K562 (cell line): ENCODE measurements around the gene PPP6R3. TPM values are rescaled to one million over a fixed set of nuclear protein-coding genes. Genes with fewer than 3 reads are reported as not detected.

Source experiments
- ATAC-seq: fragments of 200-7000 bp; cut with Tn5 transposase; 3 replicates; pipeline ENCODE4 v1.9.1; 2020; ENCODE audit warnings: moderate library complexity
- BruUV-seq: library from RNA; stranded (reverse); fragments of 400-500 nt; replicated peaks from 2 replicates; lab custom pipeline; 2021; lab: Mats Ljungman, UMichigan
- CTCF ChIA-PET: fragments of 300-600 bp; formaldehyde crosslinking; extraction: SDS; loops from one replicate; lab custom pipeline; 2021; ENCODE audit warnings: low intra/inter-chr PET ratio; lab: Yijun Ruan, JAX
- POLR2A ChIA-PET: fragments of 300-600, 350-650 bp; sonication (Branson Sonifier 250); formaldehyde crosslinking; extraction: SDS; loops from one replicate; lab custom pipeline; 2021; ENCODE audit warnings: antibody characterized with exemption, inconsistent platforms; lab: Yijun Ruan, JAX
- DNase-seq, 4 experiments: peaks; one replicate each; pipeline versions ENCODE4 v3.0.0 to v3.0.0-alpha.2; 2011 to 2018; ENCODE audit warnings: low spot score in 3 of 4, mixed read lengths in 3 of 4; ENCODE audit errors: extremely low read depth in 1 of 4
- FAIRE-seq: peaks from 2 replicates; lab custom pipeline; 2011; peaks lifted over from hg19 to GRCh38; lab: Jason Lieb, UNC
- H2AFZ ChIP-seq: 2 replicates; pipeline ENCODE4 v1.6.0; 2011; ENCODE audit warnings: low read depth, low read length, control low read depth, inconsistent platforms
- H3K27ac ChIP-seq: fragments of 200-600 bp; 3 replicates; pipeline ENCODE4 v1.8.0; 2011; ENCODE audit warnings: low read depth, mild to moderate bottlenecking, control low read depth, inconsistent platforms, low read length, moderate library complexity, mixed read lengths; ENCODE audit errors: extremely low read depth
- H3K27me3 ChIP-seq, 2 experiments: fragments of 300-600 bp in 1 of 2; 2 replicates in 1 of 2; 3 replicates in 1 of 2; pipeline versions ENCODE4 v1.6.0 to v1.8.0; 2011; ENCODE audit warnings: inconsistent platforms in 2 of 2, low read length in 2 of 2, mild to moderate bottlenecking in 1 of 2, mixed read lengths in 1 of 2, moderate library complexity in 1 of 2; ENCODE audit not compliant: control insufficient read depth in 2 of 2, insufficient read depth in 2 of 2
- H3K36me3 ChIP-seq: fragments of 300-600 bp; 3 replicates; pipeline ENCODE4 v1.8.0; 2011; ENCODE audit warnings: mild to moderate bottlenecking, low read length, inconsistent platforms; ENCODE audit not compliant: control insufficient read depth, insufficient read depth
- H3K4me1 ChIP-seq, 2 experiments: fragments of 200-600 bp in 1 of 2; replicated peaks in 1 of 2; 2 replicates in 1 of 2; 3 replicates in 1 of 2; pipeline versions ENCODE4 v1.5.1 to v1.8.0; 2011; ENCODE audit warnings: inconsistent platforms in 2 of 2, low read length in 2 of 2, mild to moderate bottlenecking in 1 of 2, mixed read lengths in 1 of 2, moderate library complexity in 1 of 2; ENCODE audit not compliant: control insufficient read depth in 2 of 2, insufficient read depth in 2 of 2
- H3K4me2 ChIP-seq: 2 replicates; pipeline ENCODE4 v1.6.1; 2011; ENCODE audit warnings: low read length, control low read depth, inconsistent platforms, mixed read lengths; ENCODE audit not compliant: insufficient read depth
- H3K4me3 ChIP-seq: fragments of 200-600 bp; sonication (generic), shearing (Covaris generic); 2 replicates; pipeline ENCODE4 v1.5.1; 2016; ENCODE audit warnings: control low read depth, inconsistent platforms
- H3K79me2 ChIP-seq: fragments of 200-600 bp; 3 replicates; pipeline ENCODE4 v1.8.0; 2011; ENCODE audit warnings: low read length, inconsistent platforms; ENCODE audit not compliant: control insufficient read depth, insufficient read depth
- H3K9ac ChIP-seq, 2 experiments: 2 replicates each; pipeline versions ENCODE4 v1.6.0 to v1.6.1; 2011; ENCODE audit warnings: low read depth in 2 of 2, low read length in 2 of 2, control low read depth in 1 of 2, inconsistent platforms in 1 of 2, mild to moderate bottlenecking in 1 of 2, mixed read lengths in 1 of 2; ENCODE audit not compliant: insufficient read depth in 1 of 2
- H3K9me1 ChIP-seq: one replicate; pipeline ENCODE4 v1.6.0; 2011; ENCODE audit warnings: inconsistent platforms, mild to moderate bottlenecking, low read length, moderate library complexity; ENCODE audit not compliant: control insufficient read depth, insufficient read depth
- H3K9me3 ChIP-seq: replicated peaks from 2 replicates; pipeline ENCODE4 v1.5.1; 2011; ENCODE audit warnings: low read depth, low read length, inconsistent platforms; ENCODE audit not compliant: control insufficient read depth, insufficient read depth
- H4K20me1 ChIP-seq: replicated peaks from 2 replicates; pipeline ENCODE4 v1.6.1; 2011; ENCODE audit warnings: low read length, inconsistent platforms, mixed read lengths; ENCODE audit not compliant: control insufficient read depth, insufficient read depth
- CHD4 ChIP-seq: fragments of 200-600 bp; sonication (generic); IDR thresholded peaks from 3 replicates; pipeline ENCODE4 v1.6.1; 2012; ENCODE audit warnings: low read depth, mild to moderate bottlenecking, mixed read lengths, low read length, inconsistent platforms; ENCODE audit not compliant: insufficient read depth, insufficient replicate concordance, poor library complexity, severe bottlenecking
- E2F5 ChIP-seq: sonication (generic); formaldehyde crosslinking; IDR thresholded peaks from 2 replicates; pipeline ENCODE4 v1.8.0; 2022; ENCODE audit warnings: mild to moderate bottlenecking, missing genetic modification reagents
- ZNF444 ChIP-seq: fragments of 250-450 bp; sonication (Bioruptor Pico); IDR thresholded peaks from 2 replicates; pipeline ENCODE4 v1.4.0; 2020; ENCODE audit warnings: mild to moderate bottlenecking, moderate library complexity
- WGBS: fragments of 100-300 bp; shearing (Covaris generic); methylation state at CpG from one replicate; pipeline ENCODE4 v1.1.6; 2016; ENCODE audit warnings: low coverage, mixed read lengths; ENCODE audit not compliant: insufficient coverage; ENCODE audit errors: missing lambda C conversion rate; 5-methylcytosine and 5-hydroxymethylcytosine counted together
- in situ Hi-C: fragments of 300-500 bp; cut with MboI; formaldehyde crosslinking; loops from 4 replicates; pipeline ENCODE4 v1.15.0; 2018; ENCODE audit warnings: inconsistent platforms, mixed read lengths
- intact Hi-C: fragments of 100-400 bp; cut with micrococcal nuclease; formaldehyde crosslinking; loops from 2 replicates; pipeline ENCODE4 v1.14.2; 2022
- polyA plus RNA-seq, 8 experiments: library from polyadenylated mRNA; depleted of rRNA in 4 of 8; stranded (reverse) in 5 of 8; unstranded in 3 of 8; fragments of >200 nt; fragmentation: Nextera tagmentation in 2 of 8; fragmentation: Illumina TruSeq in 1 of 8; extraction: Ambion mirVana in 2 of 8; extraction: Trizol in 1 of 8; gene quantifications; 2 replicates each; pipeline versions ENCODE4 v1.2.1 to v1.2.3, GENCODE V29; 2011 to 2014; ENCODE audit warnings: inconsistent platforms in 1 of 8, missing spikeins in 1 of 8
- total RNA-seq, 7 experiments: library from RNA; depleted of rRNA in 6 of 7; stranded (reverse); fragments of >200 nt in 6 of 7; fragmentation: Illumina TruSeq in 2 of 7; extraction: Trizol in 2 of 7; gene quantifications; 2 replicates each; pipeline versions ENCODE4 v1.2.1 to v1.2.3, GENCODE V29; 2011 to 2021; ENCODE audit warnings: low replicate concordance in 1 of 7
- TF ChIP-seq, protein P1 (sequence below): sonication (generic); formaldehyde crosslinking; IDR thresholded peaks from 2 replicates; pipeline ENCODE4 v1.8.0; 2022; ENCODE audit warnings: mild to moderate bottlenecking, low read depth, missing genetic modification reagents
- TF ChIP-seq, protein P2 (sequence below): sonication (generic); formaldehyde crosslinking; IDR thresholded peaks from 2 replicates; pipeline ENCODE4 v1.8.1; 2023; ENCODE audit warnings: mild to moderate bottlenecking, missing genetic modification reagents

The PPP6R3 gene
- total and polyA plus RNA-seq, 9 of the 15 experiments (the other 6 are each of a cell fraction or from before 2014, with no cell fraction given) = 20.3 to 117 (median 80.6) TPM

GRCh38 chr11:68448604-68449011, 11.9 kb upstream of the PPP6R3 start:
- no peak overlapping the region for H3K4me2 ChIP-seq
- H3K36me3 ChIP-seq = peaks cover 22% of the 10 kb centered on the region; the same call in 2 of the 3 replicates
- intact Hi-C loops = loop anchor here (5.0 kb wide), 3 partner anchors 151 to 236 kb away; partner anchors contain the start of gene KMT5B
- CTCF ChIA-PET = interaction anchor here (1.3 kb wide), 1 partner anchor 191 kb away, joined by 8 read pairs; no protein-coding TSS in a partner anchor
- no peaks in the 10 kb centered on the region for H3K27me3 ChIP-seq
- no peak overlapping the region for H3K27ac ChIP-seq
- H3K79me2 ChIP-seq = no peaks in the 10 kb centered on the region
- in situ Hi-C loops = loop anchor here (10.0 kb wide), 1 partner anchor 194 kb away; no protein-coding TSS in a partner anchor
- 90% methylated on average over 12 of the region's 25 CpGs for WGBS
- no peak overlapping the region for H2AFZ ChIP-seq
- no peak for ATAC-seq
- BruUV-seq = no TSS peak
- H3K9me1 ChIP-seq = peaks cover 3% of the 10 kb centered on the region
- no peak for DNase-seq
- FAIRE-seq = no peak
- H3K9me3 ChIP-seq = no peaks in the 10 kb centered on the region
- H3K4me3 ChIP-seq = no peak overlapping the region
- H4K20me1 ChIP-seq = no peaks in the 10 kb centered on the region; the same call in 1 of the 2 replicates
- POLR2A ChIA-PET = interaction anchor here (0.6 kb wide), 1 partner anchor 12 kb away, joined by 3 read pairs; the partner anchor contains the start of gene PPP6R3
- peaks cover 0 to 19% of the 10 kb centered on the region in 2 experiments; a peak in 2 of 5 replicates for H3K4me1 ChIP-seq
- TF ChIP-seq ZNF444 (CRISPR knock-in tag) (no peak), E2F5 (CRISPR knock-in tag) (no peak), CHD4 (no peak)
- TF ChIP-seq, protein P1, sequence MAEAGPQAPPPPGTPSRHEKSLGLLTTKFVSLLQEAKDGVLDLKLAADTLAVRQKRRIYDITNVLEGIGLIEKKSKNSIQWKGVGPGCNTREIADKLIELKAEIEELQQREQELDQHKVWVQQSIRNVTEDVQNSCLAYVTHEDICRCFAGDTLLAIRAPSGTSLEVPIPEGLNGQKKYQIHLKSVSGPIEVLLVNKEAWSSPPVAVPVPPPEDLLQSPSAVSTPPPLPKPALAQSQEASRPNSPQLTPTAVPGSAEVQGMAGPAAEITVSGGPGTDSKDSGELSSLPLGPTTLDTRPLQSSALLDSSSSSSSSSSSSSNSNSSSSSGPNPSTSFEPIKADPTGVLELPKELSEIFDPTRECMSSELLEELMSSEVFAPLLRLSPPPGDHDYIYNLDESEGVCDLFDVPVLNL = no peak
- TF ChIP-seq, protein P2, sequence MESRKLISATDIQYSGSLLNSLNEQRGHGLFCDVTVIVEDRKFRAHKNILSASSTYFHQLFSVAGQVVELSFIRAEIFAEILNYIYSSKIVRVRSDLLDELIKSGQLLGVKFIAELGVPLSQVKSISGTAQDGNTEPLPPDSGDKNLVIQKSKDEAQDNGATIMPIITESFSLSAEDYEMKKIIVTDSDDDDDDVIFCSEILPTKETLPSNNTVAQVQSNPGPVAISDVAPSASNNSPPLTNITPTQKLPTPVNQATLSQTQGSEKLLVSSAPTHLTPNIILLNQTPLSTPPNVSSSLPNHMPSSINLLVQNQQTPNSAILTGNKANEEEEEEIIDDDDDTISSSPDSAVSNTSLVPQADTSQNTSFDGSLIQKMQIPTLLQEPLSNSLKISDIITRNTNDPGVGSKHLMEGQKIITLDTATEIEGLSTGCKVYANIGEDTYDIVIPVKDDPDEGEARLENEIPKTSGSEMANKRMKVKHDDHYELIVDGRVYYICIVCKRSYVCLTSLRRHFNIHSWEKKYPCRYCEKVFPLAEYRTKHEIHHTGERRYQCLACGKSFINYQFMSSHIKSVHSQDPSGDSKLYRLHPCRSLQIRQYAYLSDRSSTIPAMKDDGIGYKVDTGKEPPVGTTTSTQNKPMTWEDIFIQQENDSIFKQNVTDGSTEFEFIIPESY (CRISPR knock-in tag) = 0 out of 2 replicates have a peak, but pooled peaks have one; percentile 38
- no peak overlapping the region for H3K9ac ChIP-seq
